ENCODE results near the gene PTPRM.

PTPRM gene

GRCh38 chr18:8133888-8134287 is 566.8 kb downstream of the PTPRM start:
- no peak for DNase-seq

- DNase-seq: no peak
These were observed 572.0 kb downstream of the PTPRM start for GRCh38 chr18:8139127-8139527.

GRCh38 chr18:8139891-8140406 is 572.8 kb downstream of the PTPRM start:
- no peak for DNase-seq

DNA sequence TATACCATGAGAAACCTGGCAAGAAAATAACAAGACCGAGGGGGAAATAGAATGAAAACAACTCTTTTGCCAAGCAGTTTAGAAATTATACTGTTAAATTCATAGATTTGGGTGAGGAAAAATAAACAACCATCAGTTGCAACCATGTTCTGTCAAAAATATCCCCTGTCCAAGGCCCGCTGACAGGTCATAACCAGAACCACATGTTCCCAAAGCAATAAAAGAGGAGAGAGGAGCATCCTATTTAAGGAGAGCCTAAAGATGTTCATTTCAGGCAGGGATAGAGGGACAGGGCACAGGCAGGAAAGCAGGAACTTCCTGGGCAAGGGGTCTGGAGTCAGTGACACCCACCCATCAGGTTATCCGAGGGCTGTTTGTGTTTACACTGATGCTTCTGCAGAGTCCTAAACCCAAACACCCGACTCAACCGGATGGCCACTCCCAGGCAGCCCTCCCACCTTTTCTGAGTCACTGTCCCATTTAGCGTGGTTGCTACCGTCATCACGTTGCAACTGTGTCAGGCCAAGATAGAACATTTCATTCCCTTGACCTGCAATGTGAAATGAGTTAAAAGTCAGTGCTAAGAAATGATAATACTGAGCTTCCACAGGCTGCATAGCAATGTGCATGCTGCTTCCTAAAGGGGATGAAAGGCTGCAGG is 573.9 kb downstream of the PTPRM start:
- no peak for DNase-seq

GRCh38 chr18:8142131-8142711 is 575.1 kb downstream of the PTPRM start:
- DNase-seq: no peak

- DNase-seq: no peak
These were observed 575.8 kb downstream of the PTPRM start for GRCh38 chr18:8142932-8143331.

- no peak for DNase-seq
These were observed 584.1 kb downstream of the PTPRM start for GRCh38 chr18:8151181-8151580.

DNA sequence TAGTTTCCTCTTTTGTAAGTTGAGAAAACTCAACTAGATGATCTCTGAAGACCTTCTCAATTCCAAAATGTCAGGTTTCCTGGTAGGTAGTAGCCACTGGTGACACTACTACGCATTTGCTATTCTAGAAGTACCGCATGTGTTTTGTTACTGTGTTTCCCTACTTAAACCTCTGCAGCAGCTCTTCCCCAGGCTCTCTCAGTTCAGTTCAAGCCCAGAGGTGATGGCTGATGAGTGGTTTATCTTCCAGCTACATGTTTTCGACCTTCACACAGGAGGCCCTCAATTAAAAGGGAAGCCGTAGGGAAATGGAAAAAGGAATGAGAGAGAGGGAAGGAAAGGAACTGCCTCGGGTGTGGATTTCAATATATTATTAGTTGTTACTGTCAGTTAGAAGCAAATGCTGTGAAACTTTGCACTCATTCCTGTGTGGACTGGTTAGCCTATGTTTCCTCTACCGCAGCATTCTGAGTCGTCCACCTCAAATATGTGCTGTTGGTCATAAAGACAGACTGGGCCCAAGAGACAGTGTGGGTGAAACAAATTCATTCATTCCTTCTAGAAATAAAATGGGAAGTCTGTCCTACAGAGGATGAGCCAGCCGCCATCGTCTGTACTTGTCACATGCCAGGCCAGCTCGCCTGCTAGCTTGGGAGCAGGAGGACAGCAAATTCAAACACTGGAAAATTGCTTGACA is 586.9 kb downstream of the PTPRM start:
- DNase-seq: no peak

GRCh38 chr18:8162802-8163201 is 595.7 kb downstream of the PTPRM start:
- no peak for DNase-seq

- no peak for DNase-seq
These were observed 596.3 kb downstream of the PTPRM start for GRCh38 chr18:8163286-8163959.

DNA sequence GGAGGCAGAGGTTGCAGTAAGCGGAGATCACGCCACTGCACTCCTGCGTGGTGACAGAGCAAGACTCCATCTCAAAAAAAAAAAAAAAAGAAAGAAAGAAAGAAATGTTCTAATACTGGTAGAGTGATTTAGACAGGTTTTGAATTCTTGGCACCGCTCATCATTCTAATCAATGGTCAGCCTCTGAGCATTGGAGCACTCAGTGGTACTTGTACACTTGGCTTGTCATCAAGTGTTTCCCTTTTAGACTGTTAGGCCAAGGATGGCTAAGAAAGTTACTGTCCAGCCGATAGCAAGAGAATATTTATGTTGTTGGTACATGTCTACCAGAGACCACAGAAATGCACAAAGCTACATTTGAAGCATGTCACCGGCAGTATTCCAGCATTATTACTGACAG is 598.0 kb downstream of the PTPRM start:
- DNase-seq: no peak

GRCh38 chr18:8167026-8167425 is 599.9 kb downstream of the PTPRM start:
- DNase-seq: no peak

DNA sequence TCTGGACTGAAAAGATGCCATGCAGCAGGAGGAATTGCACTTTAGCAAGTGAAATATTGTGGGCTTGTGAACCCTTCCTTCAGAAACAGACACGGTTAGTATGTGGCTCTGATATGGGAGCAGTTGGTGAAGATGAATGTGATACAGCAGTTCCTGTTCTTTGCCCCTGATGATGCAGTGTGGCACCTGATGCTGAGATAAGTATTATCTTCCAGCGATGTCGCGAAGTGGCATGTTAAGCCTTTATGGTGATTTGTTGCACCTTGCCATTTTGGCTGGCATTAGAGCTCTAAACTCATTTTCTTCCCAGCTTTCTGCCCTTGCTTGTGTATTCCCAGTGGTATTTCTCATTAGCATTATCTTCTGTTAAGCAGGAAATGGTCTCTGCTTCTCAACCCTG is 600.6 kb downstream of the PTPRM start:
- no peak for DNase-seq

DNA sequence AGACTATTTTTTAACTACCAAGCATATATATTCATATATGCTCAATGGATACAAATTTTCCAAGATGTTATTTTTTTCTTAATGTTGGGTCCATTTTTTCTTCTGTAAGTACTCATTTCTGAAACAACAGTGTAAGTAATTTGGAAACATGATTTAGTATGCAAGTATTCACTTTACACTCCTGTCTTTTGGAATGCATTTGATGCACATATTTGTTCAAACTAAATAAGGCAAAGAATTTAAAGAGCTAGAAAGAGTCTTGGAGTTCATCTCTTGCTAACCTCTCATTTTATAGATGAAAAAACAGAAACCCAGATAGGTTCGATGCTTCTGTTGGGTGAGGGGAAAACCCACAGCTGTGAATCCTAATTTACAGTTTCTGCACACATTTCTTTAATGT is 602.6 kb downstream of the PTPRM start:
- DNase-seq: no peak

DNA sequence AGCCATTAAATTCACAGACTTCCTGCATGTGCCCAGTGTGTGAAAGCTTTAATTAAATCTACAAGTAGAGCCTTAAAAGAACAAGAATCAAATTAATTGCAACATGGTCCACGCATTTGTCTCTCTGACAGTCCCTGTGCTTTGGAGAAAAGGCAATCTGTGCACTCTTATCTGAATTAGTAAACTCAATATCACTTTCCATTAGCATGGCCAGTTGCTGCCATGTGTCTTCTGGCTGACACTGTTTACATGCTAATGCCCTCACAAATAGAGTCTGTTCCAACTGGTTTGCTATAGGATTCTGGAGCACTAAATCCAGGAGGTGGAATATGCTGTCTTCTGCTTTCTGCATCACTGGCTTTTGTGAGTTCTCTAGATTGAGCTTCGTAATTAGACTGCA is 607.7 kb downstream of the PTPRM start:
- no peak for DNase-seq

GRCh38 chr18:8175501-8176061 is 608.5 kb downstream of the PTPRM start:
- DNase-seq: no peak

GRCh38 chr18:8176109-8176508 is 609.0 kb downstream of the PTPRM start:
- DNase-seq: no peak

GRCh38 chr18:8176554-8176953 is 609.4 kb downstream of the PTPRM start:
- no peak for DNase-seq

DNA sequence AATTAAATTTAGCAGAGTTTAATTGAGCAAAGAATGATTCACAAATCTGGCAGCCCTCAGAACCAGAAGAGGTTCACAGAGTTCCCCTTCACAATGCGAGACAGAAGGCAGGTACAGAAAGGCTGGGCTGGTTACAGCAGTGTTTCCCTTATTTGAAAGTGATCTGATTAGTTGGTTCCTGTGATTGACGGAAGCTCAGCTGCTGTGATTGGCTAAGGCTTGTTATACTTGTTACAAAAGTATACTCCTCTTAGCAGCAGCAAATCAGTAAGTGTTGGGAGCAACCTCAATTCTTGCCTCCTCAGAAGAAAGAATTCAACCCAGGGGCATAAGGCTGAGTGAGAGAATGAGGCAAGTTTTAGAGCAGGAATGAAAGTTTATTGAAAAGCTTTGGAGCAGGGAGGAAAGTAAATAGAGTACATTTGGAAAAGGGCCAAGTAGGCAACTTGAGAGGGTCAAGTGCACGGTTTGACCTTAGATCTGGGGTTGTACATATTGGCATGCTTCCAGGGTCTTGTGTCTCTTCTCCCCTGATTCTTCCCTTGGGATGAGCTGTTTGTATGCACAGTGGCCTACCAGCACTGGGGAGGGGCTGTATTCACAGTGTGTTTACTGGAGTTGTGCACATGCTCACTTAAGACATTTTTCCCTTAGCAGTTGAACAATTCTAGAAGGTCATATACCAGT is 610.4 kb downstream of the PTPRM start:
- no peak for DNase-seq

DNA sequence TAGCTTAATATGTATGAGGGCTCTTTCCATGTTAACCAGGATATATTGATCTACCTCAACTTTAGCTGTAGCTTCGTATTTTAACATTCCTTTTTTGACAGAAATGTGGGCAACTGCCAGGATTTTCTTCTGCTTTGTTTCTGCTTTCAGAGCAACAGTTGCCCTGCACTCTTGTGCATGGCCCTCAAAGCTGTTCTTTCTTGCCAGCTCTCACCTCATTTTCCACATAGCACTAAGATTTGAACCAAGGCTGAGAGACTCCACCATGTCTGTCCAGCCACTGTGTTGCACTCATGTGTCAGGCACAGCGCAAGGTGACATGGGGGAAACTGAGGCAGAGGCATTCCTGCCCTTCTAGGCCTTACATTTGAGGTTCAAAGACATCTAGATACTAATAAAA is 619.3 kb downstream of the PTPRM start:
- no peak for DNase-seq

DNA sequence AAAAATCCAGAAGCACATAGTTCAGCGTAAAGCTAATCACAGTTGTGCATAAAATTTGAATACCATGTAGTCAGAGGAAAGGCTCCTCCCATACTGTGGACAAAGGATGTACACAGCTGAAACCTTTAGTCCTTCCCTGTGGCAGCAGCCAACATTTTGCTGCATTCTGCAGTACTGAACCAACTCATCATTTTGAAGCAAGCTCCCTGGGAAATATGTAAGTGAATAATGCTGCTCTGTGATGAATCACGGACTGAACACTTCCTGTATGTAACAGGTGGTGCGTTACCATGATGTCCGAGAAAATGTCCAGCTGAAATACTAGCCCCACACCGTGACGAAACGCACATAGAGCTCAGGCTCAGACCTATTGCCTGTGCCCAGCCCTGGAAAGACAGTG is 621.1 kb downstream of the PTPRM start:
- no peak for DNase-seq

GRCh38 chr18:8190980-8191379 is 623.9 kb downstream of the PTPRM start:
- DNase-seq: no peak

- DNase-seq: no peak
These were observed 627.3 kb downstream of the PTPRM start for GRCh38 chr18:8194431-8194830.
